Measurements from ENCODE around the gene ADAM10. TPM values are rescaled to one million over a fixed set of nuclear protein-coding genes. Genes with fewer than 3 reads are reported as not detected.

The ADAM10 gene
- total RNA-seq, 4 donors from 2014 or later, result 20.1 to 42.5 (median 33.4) TPM

DNA sequence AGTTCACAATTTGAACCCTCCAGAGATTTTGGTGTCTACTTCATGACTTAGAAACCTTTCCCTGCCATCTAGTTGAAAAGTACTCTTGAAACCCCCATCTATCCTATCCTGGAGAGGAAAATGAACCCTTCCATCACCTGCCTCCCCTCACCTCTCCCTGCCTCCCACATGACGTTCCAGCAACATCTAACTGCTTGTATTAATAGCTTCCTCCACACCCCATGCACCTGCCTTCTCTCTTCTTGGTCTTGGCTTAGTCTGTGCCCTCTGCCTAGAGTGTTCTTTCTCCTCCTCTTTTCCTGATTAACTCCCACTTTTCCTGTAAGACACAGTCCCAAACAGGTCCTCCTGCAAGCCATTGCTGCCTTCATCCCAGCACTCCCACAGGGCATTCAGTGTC lies 210.0 kb downstream of the ADAM10 start:
- in situ Hi-C loops (cut with MboI; ENCODE audit: low sequenced_read_pairs in 4 of 4), result no loop called here
- Histone ChIP-seq H3K4me1 (peaks cover 0 to 13% of the 10 kb centered on the region in 2 donors), H3K27ac (no peak overlapping the region), H3K4me3 (no peak overlapping the region), H3K36me3 (no peaks in the 10 kb centered on the region), H3K9me3 (no peaks in the 10 kb centered on the region), H3K27me3 (no peaks in the 10 kb centered on the region)
- TF ChIP-seq, protein P1, sequence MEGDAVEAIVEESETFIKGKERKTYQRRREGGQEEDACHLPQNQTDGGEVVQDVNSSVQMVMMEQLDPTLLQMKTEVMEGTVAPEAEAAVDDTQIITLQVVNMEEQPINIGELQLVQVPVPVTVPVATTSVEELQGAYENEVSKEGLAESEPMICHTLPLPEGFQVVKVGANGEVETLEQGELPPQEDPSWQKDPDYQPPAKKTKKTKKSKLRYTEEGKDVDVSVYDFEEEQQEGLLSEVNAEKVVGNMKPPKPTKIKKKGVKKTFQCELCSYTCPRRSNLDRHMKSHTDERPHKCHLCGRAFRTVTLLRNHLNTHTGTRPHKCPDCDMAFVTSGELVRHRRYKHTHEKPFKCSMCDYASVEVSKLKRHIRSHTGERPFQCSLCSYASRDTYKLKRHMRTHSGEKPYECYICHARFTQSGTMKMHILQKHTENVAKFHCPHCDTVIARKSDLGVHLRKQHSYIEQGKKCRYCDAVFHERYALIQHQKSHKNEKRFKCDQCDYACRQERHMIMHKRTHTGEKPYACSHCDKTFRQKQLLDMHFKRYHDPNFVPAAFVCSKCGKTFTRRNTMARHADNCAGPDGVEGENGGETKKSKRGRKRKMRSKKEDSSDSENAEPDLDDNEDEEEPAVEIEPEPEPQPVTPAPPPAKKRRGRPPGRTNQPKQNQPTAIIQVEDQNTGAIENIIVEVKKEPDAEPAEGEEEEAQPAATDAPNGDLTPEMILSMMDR (IDR thresholded peaks at IDR 0.05 in 4 of 5, conservative IDR thresholded peaks at IDR 0.05 in 1 of 5), result no peak
- TF ChIP-seq POLR2A (IDR thresholded peaks at IDR 0.05), result no peak
- intact Hi-C loops (cut with DNase I; ENCODE audit: low total_unique reads), result no loop called here
- DNase-seq (no peak), ATAC-seq (no peak)

DNA sequence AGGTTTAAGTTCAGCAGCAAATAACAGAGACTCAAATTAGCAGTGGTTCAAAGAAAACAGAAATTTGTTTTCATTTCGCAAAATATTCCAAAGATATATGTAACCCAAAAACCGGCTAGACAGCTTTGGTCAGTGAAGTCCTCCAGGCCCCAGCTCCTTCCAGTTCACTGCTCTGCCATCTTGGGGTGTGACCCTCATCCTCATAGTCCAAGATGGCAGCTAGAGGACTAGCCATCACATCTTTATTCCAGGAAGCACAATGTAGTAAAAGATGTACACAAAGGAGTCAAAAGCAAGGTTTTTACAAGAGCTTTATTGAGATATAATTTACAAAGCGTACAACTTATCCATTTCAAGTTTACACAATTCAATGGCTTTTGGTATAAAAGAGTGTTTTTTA lies 210.6 kb downstream of the ADAM10 start:
- H3K27ac ChIP-seq, result no peak overlapping the region
- DNase-seq (no peak), ATAC-seq (no peak)
- intact Hi-C loops (cut with DNase I; ENCODE audit: low total_unique reads) (no loop called here), in situ Hi-C loops (cut with MboI; ENCODE audit: low sequenced_read_pairs in 4 of 4) (no loop called here)
- no peak for TF ChIP-seq POLR2A (IDR thresholded peaks at IDR 0.05)
- TF ChIP-seq, protein P1 (IDR thresholded peaks at IDR 0.05 in 4 of 5, conservative IDR thresholded peaks at IDR 0.05 in 1 of 5), result no peak
- no peak overlapping the region for H3K4me3 ChIP-seq
- no peaks in the 10 kb centered on the region for H3K9me3 ChIP-seq
- H3K4me1 ChIP-seq, result peaks cover 0 to 13% of the 10 kb centered on the region in 2 donors
- no peaks in the 10 kb centered on the region for H3K36me3 ChIP-seq
- H3K27me3 ChIP-seq, result no peaks in the 10 kb centered on the region

Other genes starting within 250 kb of the ADAM10 start
- gene MINDY2, start 21.6 kb upstream of the ADAM10 start, total RNA-seq, result 10 to 100 TPM in 2 of 4 donors, 1 to 10 TPM in 2; 7.1 to 22.0 (median 9.8) TPM
- gene SLTM, start 184.0 kb upstream of the ADAM10 start, total RNA-seq, result 10 to 100 TPM; 46.5 to 76.2 (median 60.9) TPM
- gene RNF111, start 238.0 kb upstream of the ADAM10 start, total RNA-seq, result 10 to 100 TPM; 14.5 to 18.4 (median 15.8) TPM